Type B pancreatic cell (in vitro differentiated cells): Measurements from ENCODE around the gene DUOX1. TPM values are rescaled to one million over a fixed set of nuclear protein-coding genes. Genes with fewer than 3 reads are reported as not detected.

ENCODE experiments used
- DNase-seq: peaks from one replicate; pipeline ENCODE4 v3.0.0; 2021; ENCODE audit warnings: mixed read lengths; ENCODE audit not compliant: unreplicated experiment; ENCODE audit errors: extremely low spot score
- H3K27ac Mint-ChIP-seq: 2 replicates; pipeline ENCODE4 v1.8.0; 2021; ENCODE audit warnings: mild to moderate bottlenecking, mixed read lengths
- H3K27me3 Mint-ChIP-seq: 2 replicates; pipeline ENCODE4 v1.8.0; 2021; ENCODE audit warnings: mixed read lengths
- H3K36me3 Mint-ChIP-seq: 2 replicates; pipeline ENCODE4 v1.8.0; 2021; ENCODE audit warnings: mixed read lengths
- H3K4me1 Mint-ChIP-seq: one replicate; pipeline ENCODE4 v1.8.0; 2021; ENCODE audit warnings: mixed read lengths; ENCODE audit not compliant: unreplicated experiment
- H3K4me3 Mint-ChIP-seq: 2 replicates; pipeline ENCODE4 v1.8.0; 2021; ENCODE audit warnings: mild to moderate bottlenecking, mixed read lengths
- H3K9me3 Mint-ChIP-seq: 2 replicates; pipeline ENCODE4 v1.8.0; 2021; ENCODE audit warnings: mixed read lengths
- CTCF ChIP-seq: fragments of 200-600 bp; sonication (generic); conservative IDR thresholded peaks from 2 replicates; pipeline ENCODE4 v1.5.0; 2021; ENCODE audit warnings: antibody characterized with exemption, mild to moderate bottlenecking
- total RNA-seq: library from RNA; stranded (reverse); gene quantifications from 2 replicates; pipeline ENCODE4 v1.2.1, GENCODE V29; 2021; ENCODE audit warnings: low replicate concordance

Gene DUOX1
- total RNA-seq, 1 donor from 2014 or later: 5.5 TPM

GRCh38 chr15:45182996-45183395 is 53.2 kb downstream of the DUOX1 start:
- Mint-ChIP-seq H3K27ac (no peak overlapping the region), H3K27me3 (no peaks in the 10 kb centered on the region), H3K9me3 (no peaks in the 10 kb centered on the region), H3K4me1 (peaks cover 44% of the 10 kb centered on the region), H3K36me3 (peaks cover 9% of the 10 kb centered on the region), H3K4me3 (no peak overlapping the region)
- no peak for TF ChIP-seq CTCF
- DNase-seq: no peak

GRCh38 chr15:45183511-45183910 is 53.7 kb downstream of the DUOX1 start:
- Mint-ChIP-seq H3K9me3 (no peaks in the 10 kb centered on the region), H3K27me3 (peaks cover 4% of the 10 kb centered on the region), H3K4me1 (peaks cover 49% of the 10 kb centered on the region), H3K36me3 (peaks cover 9% of the 10 kb centered on the region), H3K4me3 (no peak overlapping the region), H3K27ac (no peak overlapping the region)
- no peak for DNase-seq
- TF ChIP-seq CTCF: no peak

- DNase-seq: no peak
- no peak overlapping the region for H3K27ac Mint-ChIP-seq
- peak overlapping the region; percentile 96 for H3K4me3 Mint-ChIP-seq
- peaks cover 6% of the 10 kb centered on the region for H3K27me3 Mint-ChIP-seq
- TF ChIP-seq CTCF: no peak
- peaks cover 51% of the 10 kb centered on the region for H3K4me1 Mint-ChIP-seq
- H3K9me3 Mint-ChIP-seq: no peaks in the 10 kb centered on the region
- H3K36me3 Mint-ChIP-seq: peaks cover 9% of the 10 kb centered on the region
These were observed 54.8 kb downstream of the DUOX1 start for GRCh38 chr15:45184562-45185041.

GRCh38 chr15:45185069-45185779 is 55.4 kb downstream of the DUOX1 start:
- Mint-ChIP-seq H3K9me3 (no peaks in the 10 kb centered on the region), H3K36me3 (peaks cover 5% of the 10 kb centered on the region), H3K27ac (no peak overlapping the region), H3K4me3 (peak overlapping the region; percentile 96), H3K4me1 (peaks cover 47% of the 10 kb centered on the region), H3K27me3 (peaks cover 8% of the 10 kb centered on the region)
- no peak for TF ChIP-seq CTCF
- no peak for DNase-seq

- peaks cover 12% of the 10 kb centered on the region for H3K27me3 Mint-ChIP-seq
- no peaks in the 10 kb centered on the region for H3K9me3 Mint-ChIP-seq
- DNase-seq: no peak
- H3K36me3 Mint-ChIP-seq: no peaks in the 10 kb centered on the region
- no peak for TF ChIP-seq CTCF
- H3K4me1 Mint-ChIP-seq: peaks cover 46% of the 10 kb centered on the region
- H3K27ac Mint-ChIP-seq: peak overlapping the region; percentile 86
- H3K4me3 Mint-ChIP-seq: peak overlapping the region; percentile 96
These were observed 56.3 kb downstream of the DUOX1 start for GRCh38 chr15:45185903-45186770.
